PC-9 (cell line): Measurements from ENCODE around the gene CLINT1.

Experiments used
- CTCF ChIP-seq: fragments of 200-600 bp; sonication (generic); conservative IDR thresholded peaks from 2 replicates; pipeline ENCODE4 v1.6.1; 2017; ENCODE audit warnings: mixed run types, antibody characterized with exemption, mild to moderate bottlenecking, moderate library complexity
- EZH2 ChIP-seq: fragments of 200-600 bp; sonication (generic); IDR thresholded peaks from 2 replicates; pipeline ENCODE4 v1.8.0; 2017; ENCODE audit warnings: antibody characterized with exemption, low read depth

GRCh38 chr5:157741131-157741530 lies 117.8 kb downstream of the CLINT1 start:
- TF ChIP-seq CTCF (no peak), EZH2 (no peak)
